Astrocyte of the hippocampus (primary cell): ENCODE results near the gene NEB.
"Not testable (repeated sequence)": the region's sequence is repeated elsewhere in the genome, so short reads cannot be mapped to it uniquely, and the experiment has no call there.

Experiments
- DNase-seq: peaks from one replicate; pipeline ENCODE4 v3.0.0; 2011; ENCODE audit warnings: low read depth, low spot score

NEB gene

DNA sequence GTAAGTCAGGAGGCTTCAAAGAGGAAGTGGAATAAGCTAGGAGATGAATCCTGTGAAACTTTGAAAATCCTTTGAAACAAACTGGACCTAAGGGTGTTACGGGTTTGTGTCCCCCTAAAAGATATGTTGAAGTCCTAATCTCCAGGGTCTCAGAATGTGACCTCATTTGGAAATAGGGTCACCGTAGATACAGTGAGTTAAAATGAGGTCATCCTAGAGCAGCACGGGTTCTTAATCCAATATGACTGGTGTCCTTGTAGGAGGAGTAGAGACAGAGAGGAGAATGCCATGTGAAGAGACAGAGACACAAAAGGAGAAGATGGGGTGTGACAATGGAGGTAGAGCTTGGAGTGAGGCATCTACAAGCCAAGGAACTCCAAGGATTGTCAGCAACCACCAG lies 26.9 kb upstream of the NEB start:
- no peak for DNase-seq

DNA sequence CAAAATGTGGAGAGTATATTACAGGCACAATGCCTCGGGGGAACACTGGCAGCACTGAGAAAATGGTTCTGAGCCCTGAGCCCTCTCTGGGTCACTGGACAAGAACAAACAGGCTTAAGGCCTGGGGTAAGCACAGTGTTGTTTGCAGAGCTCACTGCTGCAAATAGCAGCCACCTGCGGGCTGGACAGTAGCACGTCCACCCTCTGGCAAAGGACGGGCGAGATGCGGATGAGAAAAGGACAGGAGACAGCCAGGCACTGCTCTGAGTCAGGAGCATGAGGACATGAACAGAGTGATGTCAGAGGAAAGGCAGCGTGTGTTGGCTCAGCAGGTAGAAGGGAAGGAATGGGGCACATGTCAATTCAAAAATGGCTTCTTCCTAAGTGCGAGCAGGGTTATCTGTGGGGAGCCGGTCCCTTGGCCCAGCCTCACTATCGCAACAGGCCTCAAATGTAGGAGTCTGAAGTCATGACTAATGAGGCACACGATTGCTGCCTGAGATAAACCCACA lies 25.9 kb upstream of the NEB start:
- DNase-seq = peak; percentile 49

DNA sequence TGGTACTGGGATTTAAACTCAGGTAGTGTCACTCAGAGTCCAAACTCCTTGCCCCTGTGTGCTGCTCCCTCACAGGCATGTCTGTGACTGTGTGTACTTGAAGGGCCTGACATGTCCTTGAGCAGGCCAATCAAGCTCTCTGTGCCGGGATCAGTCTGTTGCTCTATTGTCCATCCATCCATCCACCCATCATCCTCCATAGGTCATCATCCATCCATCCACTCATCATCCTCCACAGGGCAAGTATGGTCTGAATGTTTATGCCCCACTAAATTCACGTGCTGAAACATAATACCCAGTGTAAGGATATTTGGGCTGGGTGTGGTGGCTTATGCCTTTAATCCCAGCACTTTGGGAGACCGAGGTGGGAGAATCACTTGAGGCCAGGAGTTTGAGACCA lies 24.5 kb upstream of the NEB start:
- no peak for DNase-seq

DNA sequence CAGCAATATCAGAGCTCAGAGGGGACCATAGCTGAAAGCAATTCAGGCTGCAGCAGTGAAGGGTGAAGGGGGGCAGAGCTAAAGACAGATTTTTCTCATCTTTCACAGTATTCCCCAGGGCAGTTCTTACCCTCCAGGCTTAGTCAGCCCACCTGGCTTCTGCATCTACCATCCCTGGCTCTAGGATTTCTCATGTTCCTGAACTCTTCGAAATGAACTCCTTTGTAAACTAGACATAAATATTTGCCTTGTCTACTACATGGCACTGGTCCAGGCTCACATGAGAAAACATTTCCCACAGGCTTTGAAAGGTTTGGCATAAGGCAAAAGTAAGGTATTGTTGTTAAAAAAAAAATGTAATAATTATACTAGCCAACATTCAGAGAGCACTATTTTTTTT lies 23.6 kb upstream of the NEB start:
- no peak for DNase-seq

DNA sequence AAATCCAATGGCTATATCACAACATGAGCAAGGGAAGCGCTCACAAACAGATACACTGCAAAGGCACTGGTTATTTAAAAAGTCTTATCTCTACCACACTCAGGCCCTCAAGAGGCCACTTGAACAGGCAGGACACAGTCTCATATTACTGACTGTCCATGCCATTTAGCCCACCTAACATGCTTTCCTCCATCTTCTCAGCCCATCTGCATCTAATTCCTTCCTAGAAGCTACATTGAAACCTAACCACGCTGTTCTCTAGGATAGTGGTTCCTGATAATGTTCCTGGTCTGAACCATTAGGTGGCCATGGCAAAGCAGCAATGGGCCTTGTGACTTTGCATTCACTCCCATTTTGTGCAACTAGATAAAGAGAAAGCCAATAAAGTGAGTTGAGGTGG lies 22.5 kb upstream of the NEB start:
- no peak for DNase-seq

DNA sequence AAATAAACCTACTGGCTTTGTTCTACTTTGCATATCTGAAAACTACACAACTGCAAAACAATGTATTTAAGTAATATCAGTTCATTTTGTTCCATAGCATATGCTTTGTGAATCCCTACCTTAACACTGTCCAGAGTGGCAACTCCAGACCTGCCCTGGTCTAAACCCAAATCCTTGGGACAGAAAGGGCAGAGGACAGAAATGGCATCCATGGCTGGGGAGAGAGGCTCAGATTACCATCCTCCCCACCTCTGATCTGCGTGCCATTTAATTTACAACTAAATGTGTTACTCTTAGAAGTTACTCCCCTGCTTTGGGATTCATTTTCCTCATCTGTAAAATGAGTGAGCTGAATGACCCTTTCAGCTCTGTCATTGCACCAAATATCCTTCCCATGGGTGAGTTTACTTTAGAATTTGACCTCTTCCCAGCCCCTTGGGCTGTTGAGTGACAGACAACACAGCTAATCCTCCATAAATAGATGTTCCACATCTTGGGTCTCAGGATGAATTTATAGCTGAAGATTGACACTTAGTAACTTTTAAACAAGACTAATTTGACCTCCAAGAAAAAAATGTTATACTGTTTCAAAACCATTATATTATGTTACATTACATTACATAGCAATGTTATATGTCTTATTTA lies 20.1 kb upstream of the NEB start:
- DNase-seq = no peak

DNA sequence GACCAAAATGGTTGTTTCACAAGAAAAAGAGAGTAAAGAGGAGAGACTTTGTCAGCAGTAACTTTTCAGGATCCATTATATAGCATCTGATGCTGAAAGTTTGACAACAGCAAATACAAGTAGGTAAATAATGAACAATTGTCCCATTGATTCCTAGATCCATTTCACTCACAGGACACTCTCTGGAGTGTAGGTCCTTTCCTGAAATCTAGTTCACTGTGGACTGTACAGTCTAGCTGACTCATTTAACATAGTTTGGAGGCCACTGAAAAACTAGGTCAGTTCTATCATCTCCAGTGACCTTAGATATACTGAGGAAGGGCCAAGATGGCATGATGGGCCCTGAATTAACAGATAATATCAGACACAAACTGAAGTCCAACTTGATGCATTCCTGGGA lies 19.3 kb upstream of the NEB start:
- DNase-seq = no peak

DNA sequence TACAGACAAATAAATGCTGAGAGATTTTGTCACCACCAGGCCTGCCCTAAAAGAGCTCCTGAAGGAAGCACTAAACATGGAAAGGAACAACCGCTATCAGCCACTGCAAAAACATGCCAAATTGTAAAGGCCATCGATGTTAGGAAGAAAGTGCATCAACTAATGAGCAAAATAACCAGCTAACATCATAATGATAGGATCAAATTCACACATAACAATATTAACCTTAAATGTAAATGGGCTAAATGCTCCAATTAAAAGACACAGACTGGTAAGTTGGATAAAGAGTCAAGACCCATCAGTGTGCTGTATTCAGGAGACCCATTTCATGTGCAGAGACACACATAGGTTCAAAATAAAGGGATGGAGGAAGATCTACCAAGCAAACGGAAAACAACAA lies 11.0 kb upstream of the NEB start:
- not testable (repeated sequence) for DNase-seq

DNA sequence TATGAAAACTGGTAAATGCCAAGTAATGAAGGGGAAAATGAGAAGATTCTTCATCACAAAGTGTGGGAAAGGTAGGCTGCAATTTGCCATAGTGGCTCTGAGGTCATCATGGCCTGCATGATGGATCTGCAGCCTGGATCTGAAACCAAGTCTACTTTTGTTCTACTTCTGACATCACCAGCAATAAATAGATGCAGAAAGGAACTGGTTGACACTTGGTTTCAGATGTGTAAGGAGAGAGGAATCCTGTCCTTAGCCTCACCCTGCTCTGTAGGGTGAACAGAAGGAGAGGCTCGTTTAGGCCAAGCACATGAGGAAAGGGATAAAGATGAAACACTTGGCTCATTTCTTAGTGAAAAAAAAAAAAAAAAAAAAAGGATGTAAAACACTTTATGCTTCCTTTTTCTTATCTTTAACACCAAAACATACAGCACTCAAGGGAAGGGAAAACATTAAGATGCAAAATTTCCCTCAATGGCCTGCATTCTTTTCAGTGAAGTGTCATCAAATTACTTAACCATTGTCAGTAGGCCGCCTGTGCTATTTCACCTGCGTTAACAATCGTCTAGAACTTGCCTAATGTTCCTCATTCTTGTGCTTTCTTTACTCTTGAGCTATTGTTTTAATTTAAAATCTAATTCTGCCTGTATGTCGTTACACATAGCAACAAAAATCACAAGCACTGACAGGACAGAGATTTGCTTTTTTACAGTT lies 3.9 kb downstream of the NEB start:
- DNase-seq = peak; percentile 63

DNA sequence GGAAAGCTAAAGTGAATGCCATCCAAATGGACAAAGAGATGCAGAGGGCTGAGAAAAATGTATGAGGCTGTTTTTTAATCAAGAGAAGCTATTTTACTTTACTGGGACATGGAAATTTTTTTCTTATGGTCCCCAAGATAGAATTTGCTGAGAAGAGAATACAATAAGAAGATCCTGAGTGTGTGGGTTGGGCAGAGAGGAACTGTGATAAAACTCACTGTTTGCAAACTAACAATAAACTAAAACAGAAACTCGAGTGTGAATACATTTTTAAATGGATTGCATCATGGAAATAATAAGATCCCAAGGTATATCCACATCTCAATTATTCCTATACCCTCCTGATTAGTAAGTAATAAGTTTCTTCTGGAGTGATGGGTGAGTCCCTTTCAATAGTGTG lies 4.4 kb downstream of the NEB start:
- DNase-seq = no peak

DNA sequence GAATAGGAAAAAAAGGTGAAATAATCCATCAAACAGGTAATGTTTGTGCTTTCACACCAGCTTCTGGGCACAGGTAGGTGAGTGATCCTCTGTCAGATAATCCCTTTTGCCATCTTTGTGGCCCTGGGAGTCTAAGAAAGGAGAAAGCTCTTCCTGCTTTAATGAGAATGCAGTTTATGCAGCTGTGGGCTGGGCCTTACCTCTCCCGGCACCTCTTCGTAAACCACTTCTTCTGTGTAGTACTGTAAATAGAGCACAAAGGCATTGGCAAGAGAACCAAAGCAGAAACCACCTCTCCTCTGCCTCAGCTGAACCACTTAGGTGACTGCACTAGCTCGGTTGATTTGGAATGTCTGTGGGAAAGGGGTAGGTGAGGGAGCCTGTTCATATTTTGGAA lies 4.9 kb downstream of the NEB start:
- DNase-seq = no peak

DNA sequence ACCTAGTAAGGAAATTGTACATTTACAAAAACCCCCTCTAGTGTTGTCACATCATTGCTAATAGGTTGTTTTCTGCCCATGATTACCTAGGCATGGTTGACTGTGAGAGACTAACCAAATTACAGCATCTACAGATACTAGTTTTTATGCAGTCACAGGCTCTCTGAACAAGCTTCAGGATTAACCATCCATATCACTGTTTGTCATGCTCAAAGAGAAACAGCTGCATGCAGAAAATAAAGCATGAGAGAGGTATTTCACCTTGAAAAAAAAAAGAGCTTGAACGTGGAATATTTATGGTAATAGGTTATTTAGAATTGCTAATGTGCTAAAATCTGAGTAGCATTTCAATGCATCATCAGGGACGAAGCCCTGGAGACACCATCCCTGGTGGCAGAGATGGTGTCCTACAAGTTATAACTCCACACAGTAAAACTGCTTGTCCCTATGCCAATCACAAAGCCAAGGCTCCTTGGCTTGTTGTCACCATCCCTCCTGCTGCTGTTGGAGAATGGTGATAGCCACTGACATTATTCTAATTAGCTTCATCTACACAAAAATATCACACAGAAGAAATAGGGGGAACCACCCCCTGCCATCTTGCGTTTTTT lies 5.4 kb downstream of the NEB start:
- peak; percentile 13 for DNase-seq

DNA sequence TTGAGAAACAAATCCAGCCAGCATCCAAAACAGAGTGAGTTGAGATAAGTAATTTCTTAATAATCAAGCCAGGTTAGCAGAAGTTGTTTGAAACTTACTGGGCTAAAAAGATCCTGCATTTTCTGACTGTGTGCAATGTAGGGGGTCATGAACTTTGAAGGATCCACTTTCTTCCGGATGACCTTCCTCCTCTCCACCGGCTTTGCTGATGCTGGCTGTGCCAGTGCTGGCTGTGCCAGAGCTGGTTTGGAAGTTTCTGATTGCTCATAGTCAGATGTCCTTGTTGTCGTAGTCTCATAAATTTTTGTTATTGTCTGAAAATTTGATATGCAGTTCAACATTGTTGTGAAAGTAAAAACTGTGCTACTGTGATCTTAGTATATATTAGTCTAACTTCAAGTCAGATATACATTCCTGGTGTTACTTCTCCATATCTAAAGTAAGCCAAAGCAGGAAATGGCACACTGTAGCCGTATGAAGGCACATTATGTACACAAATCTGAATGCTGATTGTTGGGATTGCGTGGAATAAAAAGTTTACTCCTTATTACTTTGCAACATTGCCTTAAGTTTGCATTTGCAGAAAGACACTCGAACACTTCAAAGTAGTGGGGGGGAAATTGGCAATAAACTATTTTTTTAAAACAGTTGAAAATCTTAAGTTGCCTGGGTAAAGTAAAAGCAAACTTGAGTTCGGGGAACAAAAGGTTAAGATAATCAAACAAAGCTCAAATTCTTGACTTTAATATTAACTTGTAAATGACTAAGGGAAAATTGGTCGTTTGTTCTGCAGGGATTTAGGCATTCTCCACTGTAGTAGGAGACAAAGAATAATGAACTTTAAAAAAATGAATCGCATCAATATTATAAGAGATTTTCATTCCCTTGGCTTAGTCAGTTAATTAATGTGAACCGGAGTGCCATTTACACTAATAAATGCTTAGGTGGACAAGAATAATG lies 6.4 kb downstream of the NEB start:
- no peak for DNase-seq

DNA sequence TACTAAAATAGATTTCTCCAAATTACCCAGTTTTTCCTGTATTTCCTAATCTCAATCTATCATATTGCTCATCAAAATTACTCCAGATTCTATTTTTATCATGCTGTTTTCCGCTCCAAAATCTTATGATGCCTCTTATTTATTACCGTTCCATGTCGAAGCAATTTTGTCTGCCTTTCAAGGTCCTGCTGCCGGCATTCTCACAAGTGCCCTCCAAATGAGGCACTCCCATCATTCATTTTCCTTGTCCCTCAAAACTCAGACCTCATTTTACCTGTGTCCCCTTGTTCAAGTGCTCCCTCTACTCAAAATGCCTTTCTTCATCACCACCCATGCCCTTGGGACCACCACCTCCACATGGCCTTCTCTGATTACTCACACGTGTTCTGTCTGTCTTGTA lies 13.1 kb downstream of the NEB start:
- no peak for DNase-seq

DNA sequence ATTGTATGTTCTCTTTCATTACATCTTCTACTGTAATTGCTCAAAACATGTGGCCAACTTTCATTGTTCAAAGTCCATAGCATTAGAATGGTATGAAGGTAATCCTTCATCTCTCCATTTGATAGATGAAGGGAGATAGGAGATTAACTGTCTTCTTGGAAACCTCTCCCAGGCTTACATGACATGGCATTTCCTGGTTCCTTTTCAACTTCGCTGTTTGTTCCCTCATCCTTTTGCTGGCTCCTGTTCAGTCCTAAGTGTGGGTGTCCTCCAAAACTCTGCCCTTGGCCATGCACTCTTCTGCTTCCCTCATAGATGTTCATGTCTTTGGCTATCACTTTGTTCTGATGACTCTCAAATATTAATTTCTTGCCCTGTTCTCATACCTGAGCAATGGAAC lies 13.8 kb downstream of the NEB start:
- DNase-seq = no peak

DNA sequence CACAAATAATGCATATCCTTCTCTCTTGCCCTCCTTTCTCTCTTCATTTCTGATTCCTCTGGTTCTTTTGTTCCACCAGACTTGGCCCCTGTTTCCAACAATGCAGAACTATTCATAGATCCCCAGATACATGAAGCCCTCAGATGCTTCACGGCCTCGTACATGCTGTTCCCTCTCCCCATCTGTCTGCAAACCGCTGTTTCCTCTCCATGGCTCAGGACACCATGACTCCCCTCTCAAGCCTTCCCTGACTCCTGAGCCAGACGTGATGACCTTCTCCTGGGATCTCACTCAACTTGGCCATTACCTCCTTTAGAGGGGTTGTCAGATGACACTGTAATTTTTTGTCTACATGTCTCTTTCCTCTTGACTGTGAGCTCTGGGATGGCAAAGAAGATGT lies 15.5 kb downstream of the NEB start:
- DNase-seq = no peak

DNA sequence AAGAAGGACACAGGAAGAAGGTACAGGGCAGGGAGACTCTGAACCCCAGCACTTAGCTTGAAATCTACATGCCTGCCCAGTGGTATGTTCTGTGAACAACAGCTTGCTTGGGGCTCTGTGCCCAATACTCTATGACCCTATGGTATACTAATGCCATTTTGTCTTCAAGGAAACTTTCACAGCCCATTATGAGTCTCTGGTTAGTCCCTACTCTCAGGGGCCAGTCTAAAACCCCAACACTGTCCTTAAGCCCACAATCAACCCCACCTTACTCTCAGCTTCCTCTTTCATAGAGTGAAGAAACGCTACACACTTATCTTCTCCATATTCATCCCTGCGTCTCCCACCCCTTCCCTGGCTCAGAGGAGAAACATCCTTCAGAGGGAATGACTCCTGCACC lies 16.0 kb downstream of the NEB start:
- no peak for DNase-seq

DNA sequence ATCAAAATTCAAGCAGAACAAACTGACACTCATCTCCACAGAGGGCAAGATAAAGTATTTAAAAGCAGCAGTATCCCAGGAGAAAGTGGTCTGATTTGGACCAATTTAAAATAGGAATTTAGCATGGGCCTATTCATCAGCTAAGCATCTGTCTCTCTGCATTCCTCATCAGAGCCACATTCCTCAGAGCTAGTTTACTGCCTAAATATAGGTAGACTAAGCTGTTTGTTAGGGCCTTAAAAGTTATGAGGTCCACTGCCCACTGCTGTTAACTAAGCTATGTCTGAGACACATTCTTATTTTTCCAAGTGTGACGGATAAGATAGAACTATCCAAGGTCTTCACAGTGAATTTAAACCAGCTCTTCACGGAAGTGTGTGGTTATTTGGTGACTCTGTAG lies 17.6 kb downstream of the NEB start:
- peak; percentile 65 for DNase-seq

DNA sequence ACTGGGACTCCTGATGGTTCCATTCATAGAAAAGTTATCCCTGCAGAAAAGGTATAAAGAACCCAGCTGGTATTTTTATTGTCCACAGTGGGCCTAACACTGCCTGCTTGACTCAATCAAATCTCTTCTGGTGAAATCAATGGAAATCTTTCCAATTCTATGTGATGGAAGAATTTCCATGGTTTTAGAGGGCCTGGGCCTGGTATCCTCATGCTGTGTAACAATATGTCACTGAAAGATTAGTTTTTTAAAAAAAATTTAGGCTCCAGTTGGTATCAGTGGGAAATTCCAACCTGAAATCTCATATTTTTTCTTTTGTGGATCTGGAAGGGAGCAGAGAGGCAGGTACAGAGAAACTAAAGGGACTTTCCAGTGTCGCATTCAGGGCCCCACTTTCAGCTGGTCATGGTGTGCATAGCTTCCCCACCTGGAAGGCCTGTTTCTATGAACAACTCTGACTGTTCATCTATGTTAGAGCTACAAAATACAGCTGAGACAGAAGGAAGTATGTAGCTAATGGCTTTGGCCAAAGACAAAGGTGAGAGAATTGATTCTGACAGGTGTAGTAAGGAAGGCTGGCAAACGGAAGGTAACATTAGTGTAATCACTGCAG lies 20.9 kb downstream of the NEB start:
- DNase-seq = no peak

DNA sequence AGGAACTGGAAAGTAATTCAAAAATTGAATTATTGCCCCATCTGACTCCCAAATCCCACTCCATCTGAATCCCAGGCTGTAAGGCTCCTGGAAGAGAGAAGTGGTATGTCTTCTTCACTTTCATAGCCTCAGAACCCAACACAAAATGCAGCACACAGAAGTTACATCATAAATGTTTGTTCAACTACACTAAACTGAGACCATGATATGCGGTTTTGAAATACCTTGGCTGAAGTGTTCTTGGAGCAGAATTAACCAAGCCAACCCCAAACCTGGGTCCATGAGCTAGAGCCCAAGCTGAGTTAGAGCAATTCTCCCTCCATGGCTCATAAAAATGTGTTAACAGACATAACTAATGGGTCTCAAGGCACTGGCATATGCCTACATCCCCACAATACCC lies 23.3 kb downstream of the NEB start:
- no peak for DNase-seq

DNA sequence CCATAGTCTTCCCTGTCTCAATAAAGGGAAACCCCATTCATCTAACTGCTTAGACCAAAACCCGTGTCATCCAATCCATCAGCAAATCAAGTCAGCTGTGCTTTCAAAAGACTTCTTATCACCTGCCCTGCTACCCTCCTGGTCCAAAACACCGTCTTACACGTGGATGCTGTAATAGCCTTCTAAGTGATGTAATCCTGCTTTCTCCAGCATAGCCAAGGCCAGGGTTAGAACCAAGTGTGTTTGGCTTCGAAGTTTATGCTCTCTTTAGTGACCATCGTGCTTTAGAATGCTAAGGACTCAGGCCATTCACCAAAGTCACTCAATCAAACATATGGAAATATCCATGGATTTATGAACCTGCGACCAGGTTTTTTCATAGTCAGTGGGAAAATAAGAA lies 25.5 kb downstream of the NEB start:
- no peak for DNase-seq

DNA sequence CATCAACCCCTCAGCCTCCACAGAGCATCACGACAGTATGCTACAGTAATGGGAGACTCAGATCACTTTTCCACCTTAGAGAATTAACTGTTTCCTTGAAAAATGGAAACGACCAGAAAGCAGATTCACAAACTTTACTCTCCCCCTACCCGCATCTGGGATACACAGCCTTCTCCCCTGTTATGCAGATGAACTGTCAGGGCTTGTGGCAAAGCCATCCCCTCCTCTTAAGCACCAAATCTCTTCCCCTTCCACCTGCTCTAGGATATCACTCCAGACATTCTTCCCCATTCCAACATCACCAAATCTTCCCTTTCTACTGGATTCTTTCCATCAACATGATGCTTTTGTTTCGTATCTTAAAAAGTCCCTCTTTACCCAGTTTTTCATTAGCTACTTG lies 26.4 kb downstream of the NEB start:
- no peak for DNase-seq
